DND-41 (cell line): Measurements from ENCODE around the gene KRT23.

ENCODE experiments used
- EZH2 ChIP-seq: IDR thresholded peaks from 3 replicates; pipeline ENCODE4 v1.6.1; 2012; ENCODE audit warnings: borderline replicate concordance, low read depth, mild to moderate bottlenecking, moderate library complexity, low read length, inconsistent platforms; ENCODE audit not compliant: severe bottlenecking
- TF ChIP-seq, protein P1 (sequence below): IDR thresholded peaks from 2 replicates; pipeline ENCODE4 v1.5.1; 2012; ENCODE audit warnings: borderline replicate concordance, low read length, moderate library complexity, mild to moderate bottlenecking; ENCODE audit not compliant: poor library complexity, severe bottlenecking; ENCODE audit errors: extremely low read depth

DNA sequence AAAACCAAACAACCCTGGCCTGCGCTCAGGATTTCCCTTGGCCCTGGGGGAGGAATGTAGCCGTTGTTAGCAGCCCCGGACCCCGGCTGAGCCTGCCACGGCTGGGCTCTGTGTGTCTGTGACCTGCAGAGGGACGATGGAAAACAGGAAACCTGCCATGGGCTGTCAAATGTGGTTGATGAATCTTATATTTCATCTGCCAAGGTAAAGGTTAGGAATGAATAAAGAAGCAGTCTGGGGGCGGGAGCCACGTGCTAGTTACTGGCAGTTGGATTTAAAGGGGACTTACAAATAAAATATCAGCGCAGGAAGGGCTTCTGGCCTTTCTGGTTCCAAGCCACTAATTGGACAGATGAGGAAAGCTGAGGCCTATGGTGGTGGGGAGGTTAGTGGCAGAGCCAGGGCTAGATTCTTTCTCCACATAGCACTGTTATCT is at the start of gene KRT23:
- TF ChIP-seq, protein P1, sequence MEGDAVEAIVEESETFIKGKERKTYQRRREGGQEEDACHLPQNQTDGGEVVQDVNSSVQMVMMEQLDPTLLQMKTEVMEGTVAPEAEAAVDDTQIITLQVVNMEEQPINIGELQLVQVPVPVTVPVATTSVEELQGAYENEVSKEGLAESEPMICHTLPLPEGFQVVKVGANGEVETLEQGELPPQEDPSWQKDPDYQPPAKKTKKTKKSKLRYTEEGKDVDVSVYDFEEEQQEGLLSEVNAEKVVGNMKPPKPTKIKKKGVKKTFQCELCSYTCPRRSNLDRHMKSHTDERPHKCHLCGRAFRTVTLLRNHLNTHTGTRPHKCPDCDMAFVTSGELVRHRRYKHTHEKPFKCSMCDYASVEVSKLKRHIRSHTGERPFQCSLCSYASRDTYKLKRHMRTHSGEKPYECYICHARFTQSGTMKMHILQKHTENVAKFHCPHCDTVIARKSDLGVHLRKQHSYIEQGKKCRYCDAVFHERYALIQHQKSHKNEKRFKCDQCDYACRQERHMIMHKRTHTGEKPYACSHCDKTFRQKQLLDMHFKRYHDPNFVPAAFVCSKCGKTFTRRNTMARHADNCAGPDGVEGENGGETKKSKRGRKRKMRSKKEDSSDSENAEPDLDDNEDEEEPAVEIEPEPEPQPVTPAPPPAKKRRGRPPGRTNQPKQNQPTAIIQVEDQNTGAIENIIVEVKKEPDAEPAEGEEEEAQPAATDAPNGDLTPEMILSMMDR = no peak
- TF ChIP-seq EZH2 = no peak
